Hematopoietic multipotent progenitor cell treated with erythropoietin and hydrocortisone succinate and interleukin-3 and kit ligand, for 17 days (in vitro differentiated cells): ENCODE measurements around the gene MIEF1.

ENCODE experiments used
- DNase-seq: peaks from one replicate; pipeline ENCODE4 v3.0.0-alpha.2; 2015; ENCODE audit warnings: low spot score

Gene MIEF1

DNA sequence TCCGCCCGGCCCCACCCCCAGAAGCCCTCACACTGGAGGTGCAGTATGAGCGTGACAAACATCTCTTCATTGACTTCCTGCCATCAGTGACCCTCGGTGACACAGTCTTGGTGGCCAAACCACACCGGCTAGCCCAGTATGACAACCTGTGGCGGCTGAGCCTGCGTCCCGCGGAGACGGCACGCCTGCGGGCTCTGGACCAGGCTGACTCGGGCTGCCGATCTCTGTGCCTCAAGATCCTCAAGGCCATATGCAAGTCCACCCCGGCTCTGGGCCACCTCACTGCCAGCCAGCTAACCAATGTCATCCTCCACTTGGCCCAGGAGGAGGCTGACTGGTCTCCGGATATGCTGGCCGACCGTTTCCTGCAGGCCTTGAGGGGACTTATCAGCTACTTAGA lies 11.7 kb downstream of the MIEF1 start:
- no peak for DNase-seq

- DNase-seq = peak; percentile 75
These were observed 12.4 kb downstream of the MIEF1 start for GRCh38 chr22:39514373-39514973.

- no peak for DNase-seq
These were observed 13.4 kb downstream of the MIEF1 start for GRCh38 chr22:39515266-39516050.

- DNase-seq = no peak
These were observed 15.4 kb downstream of the MIEF1 start for GRCh38 chr22:39517470-39517869.

GRCh38 chr22:39518144-39518786 lies 16.2 kb downstream of the MIEF1 start:
- DNase-seq = no peak

DNA sequence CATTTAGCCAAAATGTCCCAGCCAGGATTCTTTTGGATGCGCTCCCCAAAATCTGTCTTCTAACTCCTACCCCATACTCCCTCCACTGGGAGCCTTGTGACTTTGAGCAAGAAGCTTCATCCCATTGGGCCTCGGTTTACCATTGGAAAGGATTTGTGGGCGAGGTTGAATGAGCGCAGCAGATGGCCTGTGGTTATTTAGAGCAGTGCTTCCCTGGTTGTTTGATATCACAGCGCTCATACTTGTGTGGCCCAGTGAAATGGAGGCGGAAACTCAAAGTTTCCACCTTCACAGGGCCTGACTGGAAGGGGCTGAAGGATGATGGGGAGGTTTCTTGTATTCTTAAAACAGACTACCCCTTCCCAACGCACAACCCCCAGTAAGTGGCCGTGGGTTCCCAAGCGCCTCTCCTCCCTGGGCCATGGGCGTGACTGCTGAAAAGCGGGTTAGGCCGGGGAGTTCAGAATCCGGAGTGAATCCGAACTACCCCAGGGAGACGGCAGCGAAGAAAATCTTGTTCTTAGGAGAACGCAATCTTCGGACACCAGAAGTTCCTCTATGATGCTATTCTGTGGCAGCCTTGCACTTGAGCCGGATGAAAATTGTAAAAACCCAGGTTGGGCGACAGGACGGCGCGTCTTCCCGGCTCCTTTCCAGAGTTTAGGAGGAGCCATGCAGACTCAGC lies 17.0 kb downstream of the MIEF1 start:
- no peak for DNase-seq

GRCh38 chr22:39519681-39520225 lies 17.7 kb downstream of the MIEF1 start:
- DNase-seq = peak; percentile 69

DNA sequence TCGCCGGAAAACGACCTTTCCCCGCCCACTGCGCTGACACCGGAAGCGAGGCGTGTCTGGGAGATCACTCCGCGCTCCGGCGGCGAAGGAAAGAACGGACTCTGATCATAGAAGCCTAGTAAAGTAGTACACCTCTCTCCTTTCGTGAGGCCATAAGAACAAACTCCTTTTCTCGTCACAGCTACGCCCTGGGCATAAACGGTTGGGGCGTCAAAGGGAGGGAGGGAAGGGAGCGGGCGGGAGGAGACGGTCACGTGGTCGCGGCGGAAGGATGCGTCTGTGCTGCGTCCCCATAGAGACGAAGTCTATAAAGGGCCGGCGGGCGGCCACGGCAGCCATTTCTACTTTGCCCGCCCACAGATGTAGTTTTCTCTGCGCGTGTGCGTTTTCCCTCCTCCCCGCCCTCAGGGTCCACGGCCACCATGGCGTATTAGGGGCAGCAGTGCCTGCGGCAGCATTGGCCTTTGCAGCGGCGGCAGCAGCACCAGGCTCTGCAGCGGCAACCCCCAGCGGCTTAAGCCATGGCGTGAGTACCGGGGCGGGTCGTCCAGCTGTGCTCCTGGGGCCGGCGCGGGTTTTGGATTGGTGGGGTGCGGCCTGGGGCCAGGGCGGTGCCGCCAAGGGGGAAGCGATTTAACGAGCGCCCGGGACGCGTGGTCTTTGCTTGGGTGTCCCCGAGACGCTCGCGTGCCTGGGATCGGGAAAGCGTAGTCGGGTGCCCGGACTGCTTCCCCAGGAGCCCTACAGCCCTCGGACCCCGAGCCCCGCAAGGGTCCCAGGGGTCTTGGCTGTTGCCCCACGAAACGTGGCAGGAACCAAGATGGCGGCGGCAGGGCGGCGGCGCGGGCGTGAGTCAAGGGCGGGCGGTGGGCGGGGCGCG lies 18.4 kb downstream of the MIEF1 start, which contains the start of gene ATF4:
ATF4 (plus strand) TSS at position 337 of the 880 bp plus-strand sequence. CDS start 884 bp downstream, outside the sequence.
- DNase-seq = peak; percentile 98

DNA sequence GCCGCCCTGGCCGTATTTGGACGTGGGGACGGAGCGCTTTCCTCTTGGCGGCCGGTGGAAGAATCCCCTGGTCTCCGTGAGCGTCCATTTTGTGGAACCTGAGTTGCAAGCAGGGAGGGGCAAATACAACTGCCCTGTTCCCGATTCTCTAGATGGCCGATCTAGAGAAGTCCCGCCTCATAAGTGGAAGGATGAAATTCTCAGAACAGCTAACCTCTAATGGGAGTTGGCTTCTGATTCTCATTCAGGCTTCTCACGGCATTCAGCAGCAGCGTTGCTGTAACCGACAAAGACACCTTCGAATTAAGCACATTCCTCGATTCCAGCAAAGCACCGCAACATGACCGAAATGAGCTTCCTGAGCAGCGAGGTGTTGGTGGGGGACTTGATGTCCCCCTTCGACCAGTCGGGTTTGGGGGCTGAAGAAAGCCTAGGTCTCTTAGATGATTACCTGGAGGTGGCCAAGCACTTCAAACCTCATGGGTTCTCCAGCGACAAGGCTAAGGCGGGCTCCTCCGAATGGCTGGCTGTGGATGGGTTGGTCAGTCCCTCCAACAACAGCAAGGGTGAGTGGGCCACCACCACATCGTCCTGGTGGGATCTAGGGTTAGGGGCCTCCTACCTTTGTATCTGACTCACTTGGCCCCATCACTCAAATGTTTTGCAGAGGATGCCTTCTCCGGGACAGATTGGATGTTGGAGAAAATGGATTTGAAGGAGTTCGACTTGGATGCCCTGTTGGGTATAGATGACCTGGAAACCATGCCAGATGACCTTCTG lies 19.2 kb downstream of the MIEF1 start:
- DNase-seq = peak; percentile 59

DNA sequence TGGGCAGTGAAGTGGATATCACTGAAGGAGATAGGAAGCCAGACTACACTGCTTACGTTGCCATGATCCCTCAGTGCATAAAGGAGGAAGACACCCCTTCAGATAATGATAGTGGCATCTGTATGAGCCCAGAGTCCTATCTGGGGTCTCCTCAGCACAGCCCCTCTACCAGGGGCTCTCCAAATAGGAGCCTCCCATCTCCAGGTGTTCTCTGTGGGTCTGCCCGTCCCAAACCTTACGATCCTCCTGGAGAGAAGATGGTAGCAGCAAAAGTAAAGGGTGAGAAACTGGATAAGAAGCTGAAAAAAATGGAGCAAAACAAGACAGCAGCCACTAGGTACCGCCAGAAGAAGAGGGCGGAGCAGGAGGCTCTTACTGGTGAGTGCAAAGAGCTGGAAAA lies 20.0 kb downstream of the MIEF1 start:
- peak; percentile 25 for DNase-seq

GRCh38 chr22:39522567-39523300 lies 20.6 kb downstream of the MIEF1 start:
- peak; percentile 62 for DNase-seq

DNA sequence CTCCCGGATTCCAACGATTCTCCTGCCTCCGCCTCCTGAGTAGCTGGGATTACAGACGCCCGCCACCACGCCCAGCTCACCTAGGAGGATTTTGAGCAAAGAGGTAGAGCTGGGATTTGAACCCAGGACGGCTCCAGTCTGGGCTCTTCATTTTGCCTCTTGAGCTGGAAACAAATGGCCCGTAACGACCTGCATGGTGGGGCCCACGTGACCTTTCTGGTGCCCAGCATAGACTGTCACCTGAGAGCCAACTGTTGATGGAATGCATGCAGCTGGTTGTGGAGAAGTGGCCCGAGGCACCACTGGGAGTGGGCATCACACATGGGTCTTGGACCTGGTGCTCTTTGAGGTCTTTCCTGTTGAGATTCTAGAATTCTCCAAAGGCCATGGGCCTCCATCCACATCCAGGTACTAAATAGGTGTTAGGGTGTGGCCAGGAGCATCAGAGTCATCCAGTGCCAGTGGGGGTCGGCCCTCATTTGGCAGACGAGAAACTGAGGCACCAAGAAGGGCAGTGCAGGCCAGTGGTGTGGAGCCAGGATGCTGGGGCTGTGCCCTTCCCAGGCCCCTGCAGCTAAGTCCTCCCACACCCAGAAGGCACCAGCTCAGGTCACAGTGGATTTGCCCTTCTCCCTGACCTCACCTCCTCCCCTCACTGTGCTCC lies 22.1 kb downstream of the MIEF1 start:
- peak; percentile 42 for DNase-seq

DNA sequence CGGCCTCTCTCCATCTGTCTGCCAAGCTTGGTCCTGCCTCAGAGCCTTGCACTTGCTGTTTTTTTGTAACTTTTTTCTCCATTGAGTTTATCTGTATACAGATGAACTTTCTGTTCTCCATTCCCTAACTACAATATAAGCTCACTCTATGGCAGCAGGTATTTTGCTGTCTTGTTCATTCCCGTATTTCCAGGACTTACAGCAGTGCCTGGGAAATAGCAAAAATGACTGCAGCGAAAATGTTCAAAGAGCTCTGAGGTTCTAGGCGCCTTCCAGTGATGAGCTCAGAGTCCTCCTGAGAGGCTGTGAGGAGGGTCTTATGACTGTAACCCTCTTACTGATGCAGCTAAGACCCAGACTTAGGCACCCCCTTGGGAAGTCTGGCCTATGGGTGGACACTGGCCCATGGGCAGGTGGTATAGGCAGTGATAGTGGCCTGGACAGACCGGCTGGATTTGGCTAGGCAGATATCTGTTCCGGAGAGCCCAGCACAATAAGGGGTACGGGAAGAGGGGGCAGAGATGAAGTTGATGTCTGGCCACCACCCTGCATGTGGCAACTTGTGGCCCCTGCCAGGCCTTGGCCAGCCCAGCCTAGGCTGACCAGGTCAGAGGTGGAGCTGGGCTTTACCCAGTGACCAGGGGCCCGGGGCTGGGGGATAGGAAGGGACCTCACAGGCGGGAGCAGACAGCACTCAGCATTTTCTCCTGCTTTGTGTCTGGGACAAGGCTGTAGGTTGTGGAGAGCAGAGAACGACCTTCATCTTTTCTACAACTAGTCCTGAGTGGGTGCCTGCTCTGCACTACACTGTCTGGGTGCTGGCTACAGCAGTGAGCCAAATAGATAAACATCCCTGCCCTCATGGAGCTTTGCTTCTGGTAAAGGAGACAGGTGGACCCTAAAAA lies 22.9 kb downstream of the MIEF1 start:
- DNase-seq = no peak

DNA sequence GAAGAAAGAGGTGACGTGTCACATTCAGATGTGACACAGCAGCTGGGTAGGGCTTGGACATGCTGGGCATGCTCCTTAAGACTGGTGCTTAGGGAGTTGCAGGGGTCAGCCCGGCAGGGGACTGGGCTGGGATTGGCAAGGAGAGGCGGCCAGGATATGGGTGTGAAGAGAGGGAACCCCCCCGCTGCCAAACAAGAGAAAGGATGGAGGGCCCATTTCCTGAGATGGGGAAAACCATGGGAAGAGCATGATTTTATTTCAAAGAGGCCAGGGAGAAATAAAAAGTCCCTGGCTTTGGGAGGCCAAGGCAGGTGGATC lies 23.5 kb downstream of the MIEF1 start:
- DNase-seq = no peak

DNA sequence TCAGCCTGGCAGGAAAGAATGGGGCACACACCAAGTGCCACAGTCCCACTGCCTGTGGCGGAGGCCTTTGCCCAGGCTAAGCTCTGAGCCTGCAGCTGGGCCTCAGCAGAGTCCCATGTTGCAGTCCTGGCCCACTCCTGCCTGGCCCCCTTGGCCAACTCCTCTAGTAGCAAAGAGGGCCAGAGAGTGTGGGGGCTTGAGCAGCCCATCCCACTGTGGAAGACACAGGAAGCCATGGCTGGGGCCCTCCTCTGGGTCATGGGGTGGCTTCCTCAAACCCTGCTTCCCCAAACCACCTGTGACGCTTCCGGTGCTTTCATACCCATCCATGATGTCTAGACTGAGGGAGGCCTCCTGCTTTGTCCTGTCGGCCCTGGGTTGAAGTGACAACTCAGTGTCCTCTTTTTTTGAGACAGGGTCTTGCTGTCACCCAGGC lies 24.7 kb downstream of the MIEF1 start:
- peak; percentile 31 for DNase-seq

DNA sequence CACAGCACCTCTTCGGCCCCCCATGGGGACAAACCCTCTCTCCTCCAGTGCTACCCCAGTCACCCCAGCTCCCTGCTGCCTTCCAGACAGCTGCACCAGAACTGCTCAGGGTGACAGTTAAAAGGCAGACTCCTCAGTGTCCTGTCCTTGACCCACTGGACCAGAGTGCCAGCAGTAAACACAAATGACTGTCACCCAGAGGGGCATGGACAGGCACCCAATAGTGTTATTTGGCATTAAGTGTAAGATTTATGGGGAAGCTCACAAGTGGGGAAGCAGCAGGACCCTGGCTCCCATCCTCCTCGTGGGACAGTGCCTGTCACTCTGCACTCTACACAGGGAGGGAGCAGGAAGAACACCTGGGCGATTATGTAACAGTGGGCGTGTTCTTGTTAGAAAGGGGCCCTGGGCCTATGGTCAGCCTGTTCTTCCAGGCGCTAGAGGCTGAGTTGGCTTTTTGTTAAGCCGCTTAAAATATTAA lies 25.4 kb downstream of the MIEF1 start:
- no peak for DNase-seq

- DNase-seq = no peak
These were observed 26.1 kb downstream of the MIEF1 start for GRCh38 chr22:39528080-39528661.
